Cardiac fibroblast (primary cell): ENCODE data around the gene LGALS16.

Experiments
- DNase-seq, 2 donors: peaks; one replicate each; pipeline versions ENCODE4 v3.0.0 to v3.0.0-alpha.2; 2010; ENCODE audit warnings: low read depth in 2 of 2
- H3K4me3 ChIP-seq, 2 donors: replicated peaks in 1 of 2; 1 replicate in 1 of 2; 2 replicates in 1 of 2; pipeline ENCODE4 v1.5.1; 2011; ENCODE audit warnings: low read depth in 2 of 2, low read length in 2 of 2, mild to moderate bottlenecking in 2 of 2, moderate library complexity in 1 of 2
- CTCF ChIP-seq: IDR thresholded peaks from one replicate; pipeline ENCODE4 v1.5.1; 2011; ENCODE audit warnings: low read depth, mild to moderate bottlenecking, low read length, inconsistent platforms

Gene LGALS16

GRCh38 chr19:39701291-39701690 lies 45.6 kb downstream of the LGALS16 start:
- H3K4me3 ChIP-seq = no peak overlapping the region
- DNase-seq = no peak
- TF ChIP-seq CTCF = no peak

GRCh38 chr19:39704181-39705044 lies 48.7 kb downstream of the LGALS16 start, which contains the start of gene LGALS14:
LGALS14 (plus strand) TSS chr19:39704481; CDS start chr19:39704529, 48 bp downstream.
- no peak for TF ChIP-seq CTCF
- H3K4me3 ChIP-seq = no peak within 1 kb of the TSS
- no peak for DNase-seq

GRCh38 chr19:39705578-39706188 lies 50.0 kb downstream of the LGALS16 start:
- no peak overlapping the region for H3K4me3 ChIP-seq
- no peak for DNase-seq
- no peak for TF ChIP-seq CTCF

GRCh38 chr19:39708594-39708993 lies 52.9 kb downstream of the LGALS16 start:
- TF ChIP-seq CTCF = no peak
- no peak for DNase-seq
- H3K4me3 ChIP-seq = no peak overlapping the region

- TF ChIP-seq CTCF = no peak
- H3K4me3 ChIP-seq = no peak overlapping the region
- no peak for DNase-seq
These were observed 53.5 kb downstream of the LGALS16 start for GRCh38 chr19:39709026-39709872.
